Measurements from ENCODE around the gene HS1BP3. TPM values are rescaled to one million over a fixed set of nuclear protein-coding genes. Genes with fewer than 3 reads are reported as not detected.

The HS1BP3 gene
- total RNA-seq, 1 experiment from 2014 or later: 17.1 TPM

- intact Hi-C loops (cut with micrococcal nuclease): no loop called here
- Histone ChIP-seq H3K4me3 (replicated peaks in 1 of 2; ENCODE audit: low read depth in 1 of 2, low read length in 2 of 2) (no peak overlapping the region), H3K9me3 (ENCODE audit: control insufficient read depth in 1 of 2, insufficient read depth in 1 of 2, low read depth in 1 of 2, low read length in 2 of 2) (no peaks in the 10 kb centered on the region), H3K4me2 (ENCODE audit: low read length) (no peak overlapping the region), H4K20me1 (ENCODE audit: insufficient read depth) (no peaks in the 10 kb centered on the region), H3K79me2 (ENCODE audit: insufficient read depth, low read length) (no peaks in the 10 kb centered on the region), H2AFZ (ENCODE audit: low read depth, low read length, poor library complexity, severe bottlenecking) (no peak overlapping the region), H3K9ac (ENCODE audit: low read length) (no peak overlapping the region), H3K36me3 (ENCODE audit: control insufficient read depth in 1 of 2, insufficient read depth in 2 of 2, low read length in 2 of 2) (no peaks in the 10 kb centered on the region), H3K27me3 (ENCODE audit: insufficient read depth, low read length) (no peaks in the 10 kb centered on the region), H3K9me2 (ENCODE audit: insufficient read depth) (no peaks in the 10 kb centered on the region), H3K27ac (ENCODE audit: low read depth, low read length) (no peak overlapping the region), H3K4me1 (ENCODE audit: control insufficient read depth in 1 of 2, insufficient read depth in 2 of 2, low read length in 2 of 2) (peaks cover 9 to 18% of the 10 kb centered on the region in 2 experiments; a peak in 3 of 4 replicates)
- ATAC-seq (no peak), DNase-seq (ENCODE audit: low read depth, low spot score) (no peak)
- BruUV-seq (replicated peaks): no TSS peak
- TF ChIP-seq EZH2phosphoT487 (IDR thresholded peaks at IDR 0.05; ENCODE audit: borderline replicate concordance): no peak
- no peak for TF ChIP-seq ELF1 (IDR thresholded peaks at IDR 0.05; ENCODE audit: borderline replicate concordance, low read depth)
- no peak for TF ChIP-seq POLR2A (IDR thresholded peaks at IDR 0.05; ENCODE audit: borderline replicate concordance, extremely low read depth, insufficient read depth, insufficient read length)
- no peak for TF ChIP-seq EZH2 (IDR thresholded peaks at IDR 0.05)
- no peak for TF ChIP-seq MAX (IDR thresholded peaks at IDR 0.05)
- no peak for TF ChIP-seq ZFX (IDR thresholded peaks at IDR 0.05)
- TF ChIP-seq CBX3 (IDR thresholded peaks at IDR 0.05; ENCODE audit: low read depth): no peak
- no peak for TF ChIP-seq CTCF (IDR thresholded peaks at IDR 0.05 in 2 of 3, conservative IDR thresholded peaks at IDR 0.05 in 1 of 3; ENCODE audit: borderline replicate concordance in 1 of 3, insufficient read depth in 1 of 3, low read depth in 2 of 3, low read length in 2 of 3)
- TF ChIP-seq ATF3 (IDR thresholded peaks at IDR 0.05): no peak
- TF ChIP-seq EGR1 (IDR thresholded peaks at IDR 0.05; ENCODE audit: low read depth): no peak
- TF ChIP-seq, protein P1, sequence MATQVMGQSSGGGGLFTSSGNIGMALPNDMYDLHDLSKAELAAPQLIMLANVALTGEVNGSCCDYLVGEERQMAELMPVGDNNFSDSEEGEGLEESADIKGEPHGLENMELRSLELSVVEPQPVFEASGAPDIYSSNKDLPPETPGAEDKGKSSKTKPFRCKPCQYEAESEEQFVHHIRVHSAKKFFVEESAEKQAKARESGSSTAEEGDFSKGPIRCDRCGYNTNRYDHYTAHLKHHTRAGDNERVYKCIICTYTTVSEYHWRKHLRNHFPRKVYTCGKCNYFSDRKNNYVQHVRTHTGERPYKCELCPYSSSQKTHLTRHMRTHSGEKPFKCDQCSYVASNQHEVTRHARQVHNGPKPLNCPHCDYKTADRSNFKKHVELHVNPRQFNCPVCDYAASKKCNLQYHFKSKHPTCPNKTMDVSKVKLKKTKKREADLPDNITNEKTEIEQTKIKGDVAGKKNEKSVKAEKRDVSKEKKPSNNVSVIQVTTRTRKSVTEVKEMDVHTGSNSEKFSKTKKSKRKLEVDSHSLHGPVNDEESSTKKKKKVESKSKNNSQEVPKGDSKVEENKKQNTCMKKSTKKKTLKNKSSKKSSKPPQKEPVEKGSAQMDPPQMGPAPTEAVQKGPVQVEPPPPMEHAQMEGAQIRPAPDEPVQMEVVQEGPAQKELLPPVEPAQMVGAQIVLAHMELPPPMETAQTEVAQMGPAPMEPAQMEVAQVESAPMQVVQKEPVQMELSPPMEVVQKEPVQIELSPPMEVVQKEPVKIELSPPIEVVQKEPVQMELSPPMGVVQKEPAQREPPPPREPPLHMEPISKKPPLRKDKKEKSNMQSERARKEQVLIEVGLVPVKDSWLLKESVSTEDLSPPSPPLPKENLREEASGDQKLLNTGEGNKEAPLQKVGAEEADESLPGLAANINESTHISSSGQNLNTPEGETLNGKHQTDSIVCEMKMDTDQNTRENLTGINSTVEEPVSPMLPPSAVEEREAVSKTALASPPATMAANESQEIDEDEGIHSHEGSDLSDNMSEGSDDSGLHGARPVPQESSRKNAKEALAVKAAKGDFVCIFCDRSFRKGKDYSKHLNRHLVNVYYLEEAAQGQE (IDR thresholded peaks at IDR 0.05; ENCODE audit: low read depth): no peak
- no peak for TF ChIP-seq JUND (IDR thresholded peaks at IDR 0.05)
- no peak for TF ChIP-seq SRF (IDR thresholded peaks at IDR 0.05; ENCODE audit: low read depth)
- TF ChIP-seq RAD21 (IDR thresholded peaks at IDR 0.05; ENCODE audit: low read depth): no peak
- TF ChIP-seq TCF7L2 (IDR thresholded peaks at IDR 0.05; ENCODE audit: borderline replicate concordance, extremely low read depth, insufficient read depth, insufficient read length): no peak
- no peak for TF ChIP-seq SP1 (IDR thresholded peaks at IDR 0.05; ENCODE audit: low read depth)
- TF ChIP-seq CEBPB (IDR thresholded peaks at IDR 0.05; ENCODE audit: low read depth): no peak
- no peak for TF ChIP-seq ZBTB33 (IDR thresholded peaks at IDR 0.05; ENCODE audit: extremely low read depth, insufficient replicate concordance, low read length)
- TF ChIP-seq ZNF274 (IDR thresholded peaks at IDR 0.05; ENCODE audit: low read depth, low read length): no peak
- TF ChIP-seq FOSL1 (IDR thresholded peaks at IDR 0.05; ENCODE audit: low read depth): no peak
- ChIA-PET RAD21 (ENCODE audit: low non-redundant PET in 1 of 2, low total read pairs in 2 of 2, uncharacterized antibody in 2 of 2, unreplicated experiment in 2 of 2) (interaction anchor here in 1 of 2 experiments (0.7 to 1.2 kb wide), 2 partner anchors 181 to 220 kb away, joined by 3 to 5 read pairs; no protein-coding TSS in a partner anchor), CTCF (no interaction called here), POLR2A (interaction anchor here (6.4 kb wide), 1 partner anchor 184 kb away, joined by 66 read pairs; the partner anchor contains the start of gene RHOB)
These were observed 19.1 kb downstream of the HS1BP3 start for GRCh38 chr2:20631617-20632307.

Measured in HCT116 (cell line).